Body of pancreas (tissue), 4 donors: ENCODE data around the gene DSTN. TPM values are rescaled to one million over a fixed set of nuclear protein-coding genes. Genes with fewer than 3 reads are reported as not detected.
A peak's percentile ranks its signal among the peaks of the same experiment; 100 is the strongest.

Experiments used
- ATAC-seq: fragments of 150-250 bp; one replicate; pipeline ENCODE4 v1.9.1; 2016
- DNase-seq, 4 donors: peaks; one replicate each; pipeline ENCODE4 v3.0.0-alpha.2; 2019
- H3K27ac ChIP-seq, 4 donors: fragments of 200-600 bp; sonication (generic); 1 replicate in 3 of 4; 2 replicates in 1 of 4; pipeline versions ENCODE4 v1.5.1 to v1.6.1; 2016 to 2019; ENCODE audit warnings: mild to moderate bottlenecking in 1 of 4, mixed read lengths in 1 of 4, moderate library complexity in 1 of 4
- H3K27me3 ChIP-seq, 2 donors: fragments of 200-600 bp; sonication (generic); one replicate each; pipeline ENCODE4 v1.6.0; 2016; ENCODE audit warnings: mild to moderate bottlenecking in 1 of 2
- H3K36me3 ChIP-seq, 2 donors: fragments of 200-600 bp; sonication (generic); replicated peaks in 1 of 2; 2 replicates each; pipeline ENCODE4 v1.5.1; 2016; ENCODE audit warnings: low read depth in 2 of 2; ENCODE audit not compliant: insufficient read depth in 1 of 2
- H3K4me1 ChIP-seq: fragments of 200-600 bp; sonication (generic); one replicate; pipeline ENCODE4 v1.6.0; 2016
- H3K4me3 ChIP-seq, 2 donors: fragments of 200-600 bp; sonication (generic); 1 replicate in 1 of 2; 2 replicates in 1 of 2; pipeline ENCODE4 v1.5.1; 2016 to 2019
- H3K9me3 ChIP-seq, 3 donors: fragments of 200-600 bp; sonication (generic); 1 replicate in 2 of 3; 2 replicates in 1 of 3; pipeline ENCODE4 v1.5.1; 2016
- CTCF ChIP-seq, 7 experiments: fragments of 450-650 bp in 4 of 7; fragments of 200-600 bp in 3 of 7; sonication (generic) in 3 of 7; IDR thresholded peaks; one replicate each; pipeline ENCODE4 v1.5.1; 2016 to 2019; ENCODE audit warnings: antibody characterized with exemption in 7 of 7
- POLR2A ChIP-seq, 3 donors: fragments of 450-650 bp; IDR thresholded peaks; one replicate each; pipeline ENCODE4 v1.6.1; 2016; ENCODE audit warnings: antibody characterized with exemption in 3 of 3, mild to moderate bottlenecking in 2 of 3
- WGBS, 2 donors: methylation state at CpG; one replicate each; pipeline ENCODE4 v1.1.5; 2017; 5-methylcytosine and 5-hydroxymethylcytosine counted together
- intact Hi-C: fragments of 100-400 bp; cut with DNase I; formaldehyde crosslinking; loops from one replicate; pipeline ENCODE4 v1.15.1; 2023
- total RNA-seq, 2 donors: library from RNA; depleted of rRNA; stranded (reverse); fragments of >200 nt; gene quantifications; one replicate each; pipeline ENCODE4 v1.1.0, GENCODE V29; 2016

Gene DSTN
- total RNA-seq, 2 donors from 2014 or later: 103 to 464 TPM

- H3K27ac ChIP-seq: no peak overlapping the region
- ATAC-seq (no peak), DNase-seq (peak; percentile 2 to 23 (median 16))
- WGBS, 2 donors: 73 to 86% methylated on average over 15 to 33 of the region's 33 CpGs
- no peak for TF ChIP-seq POLR2A (IDR thresholded peaks at IDR 0.05)
- no peak for TF ChIP-seq CTCF (IDR thresholded peaks at IDR 0.05)
- H3K4me3 ChIP-seq: no peak overlapping the region
- intact Hi-C loops: no loop called here
- H3K9me3 ChIP-seq: no peaks in the 10 kb centered on the region
- H3K4me1 ChIP-seq: peaks cover 28% of the 10 kb centered on the region
- H3K36me3 ChIP-seq: peaks cover 46 to 63% of the 10 kb centered on the region in 2 donors
- H3K27me3 ChIP-seq: no peaks in the 10 kb centered on the region
Observed at GRCh38 chr20:17620371-17621228, 50.7 kb downstream of the DSTN start.

- no peaks in the 10 kb centered on the region for H3K27me3 ChIP-seq
- DNase-seq (peak; percentile 17 to 38 (median 32)), ATAC-seq (no peak)
- H3K36me3 ChIP-seq: peaks cover 42 to 58% of the 10 kb centered on the region in 2 donors
- H3K27ac ChIP-seq: peak overlapping the region in 1 of 4 donors; percentile 14
- peaks cover 28% of the 10 kb centered on the region for H3K4me1 ChIP-seq
- no peak overlapping the region for H3K4me3 ChIP-seq
- 65 to 73% methylated on average over 17 to 20 of the region's 24 CpGs for WGBS, 2 donors
- TF ChIP-seq CTCF (IDR thresholded peaks at IDR 0.05) (no peak), POLR2A (IDR thresholded peaks at IDR 0.05) (no peak)
- intact Hi-C loops: no loop called here
- H3K9me3 ChIP-seq: no peaks in the 10 kb centered on the region
Observed at GRCh38 chr20:17621229-17621968, 51.5 kb downstream of the DSTN start.

GRCh38 chr20:17622086-17622850 is 52.4 kb downstream of the DSTN start:
- intact Hi-C loops: no loop called here
- ATAC-seq (no peak), DNase-seq (peak in 3 of 4 donors; percentile 4 to 11 (median 4))
- no peak overlapping the region for H3K4me3 ChIP-seq
- H3K9me3 ChIP-seq: no peaks in the 10 kb centered on the region
- peaks cover 28% of the 10 kb centered on the region for H3K4me1 ChIP-seq
- peaks cover 44 to 54% of the 10 kb centered on the region in 2 donors for H3K36me3 ChIP-seq
- no peaks in the 10 kb centered on the region for H3K27me3 ChIP-seq
- TF ChIP-seq CTCF (IDR thresholded peaks at IDR 0.05): no peak
- no peak for TF ChIP-seq POLR2A (IDR thresholded peaks at IDR 0.05)
- H3K27ac ChIP-seq: peak overlapping the region in 1 of 4 donors; percentile 14
- WGBS, 2 donors: 64 to 79% methylated on average over 11 of the region's 11 CpGs

GRCh38 chr20:17622851-17623508 is 53.1 kb downstream of the DSTN start:
- DNase-seq (peak in 3 of 4 donors; percentile 8 to 10 (median 10)), ATAC-seq (no peak)
- peak overlapping the region in 1 of 4 donors; percentile 9 for H3K27ac ChIP-seq
- H3K9me3 ChIP-seq: no peaks in the 10 kb centered on the region
- H3K4me3 ChIP-seq: no peak overlapping the region
- 77 to 78% methylated on average over 9 of the region's 9 CpGs for WGBS, 2 donors
- intact Hi-C loops: no loop called here
- peaks cover 44 to 54% of the 10 kb centered on the region in 2 donors for H3K36me3 ChIP-seq
- TF ChIP-seq CTCF (IDR thresholded peaks at IDR 0.05) (no peak), POLR2A (IDR thresholded peaks at IDR 0.05) (no peak)
- H3K27me3 ChIP-seq: no peaks in the 10 kb centered on the region
- peaks cover 28% of the 10 kb centered on the region for H3K4me1 ChIP-seq
